IMR-90 (cell line): ENCODE data around the gene MAST3. TPM values are rescaled to one million over a fixed set of nuclear protein-coding genes. Genes with fewer than 3 reads are reported as not detected.

ENCODE experiments used
- ATAC-seq: fragments of 200-7000 bp; cut with Tn5 transposase; 2 replicates; pipeline ENCODE4 v1.9.1; 2020; ENCODE audit warnings: low read depth, mild to moderate bottlenecking, moderate library complexity
- BruUV-seq: library from RNA; stranded (reverse); fragments of 400-500 nt; replicated peaks from 2 replicates; lab custom pipeline; 2021; lab: Mats Ljungman, UMichigan
- CTCF ChIA-PET: fragments of 300-600 bp; formaldehyde crosslinking; extraction: SDS; loops from one replicate; lab custom pipeline; 2021; ENCODE audit warnings: antibody characterized with exemption; lab: Yijun Ruan, JAX
- POLR2A ChIA-PET: fragments of 300-600 bp; sonication (Branson Sonifier 250); formaldehyde crosslinking; loops from one replicate; lab custom pipeline; 2022; ENCODE audit warnings: antibody characterized with exemption; ENCODE audit not compliant: unreplicated experiment; lab: Charles Lee
- DNase-seq: peaks from one replicate; pipeline ENCODE4 v3.0.0; 2013
- H2AFZ ChIP-seq: replicated peaks from 2 replicates; pipeline ENCODE3; 2013; ENCODE audit warnings: low read length, mild to moderate bottlenecking; ENCODE audit not compliant: poor library complexity
- H2AK5ac ChIP-seq: 2 replicates; pipeline ENCODE4 v1.6.1; 2013; ENCODE audit warnings: low read depth, low read length, inconsistent platforms
- H2AK9ac ChIP-seq: replicated peaks from 2 replicates; pipeline ENCODE3; 2013; ENCODE audit warnings: mild to moderate bottlenecking, low read depth, low read length, moderate library complexity; ENCODE audit not compliant: poor library complexity
- H2BK120ac ChIP-seq: 2 replicates; pipeline ENCODE4 v1.6.1; 2013; ENCODE audit warnings: low read depth, low read length, inconsistent platforms
- H2BK15ac ChIP-seq: 3 replicates; pipeline ENCODE4 v1.6.1; 2013; ENCODE audit warnings: low read depth, low read length, inconsistent platforms
- H2BK20ac ChIP-seq: 2 replicates; pipeline ENCODE4 v1.6.1; 2013; ENCODE audit warnings: low read depth, mild to moderate bottlenecking, inconsistent platforms, low read length, moderate library complexity
- H2BK5ac ChIP-seq: 2 replicates; pipeline ENCODE4 v1.6.1; 2013; ENCODE audit warnings: mild to moderate bottlenecking, low read depth, low read length, inconsistent platforms; ENCODE audit not compliant: poor library complexity, severe bottlenecking
- H3K14ac ChIP-seq: replicated peaks from 2 replicates; pipeline ENCODE4 v1.6.1; 2013; ENCODE audit warnings: low read depth, low read length, inconsistent platforms
- H3K18ac ChIP-seq: 2 replicates; pipeline ENCODE4 v1.6.1; 2013; ENCODE audit warnings: low read depth, low read length, control low read depth
- H3K23ac ChIP-seq: 2 replicates; pipeline ENCODE4 v1.6.1; 2013; ENCODE audit warnings: low read depth, low read length, inconsistent platforms
- H3K27ac ChIP-seq: 2 replicates; pipeline ENCODE4 v1.5.1; 2013; ENCODE audit warnings: mild to moderate bottlenecking, control low read depth, low read length; ENCODE audit not compliant: insufficient read depth
- H3K27me3 ChIP-seq: 2 replicates; pipeline ENCODE4 v1.6.1; 2013; ENCODE audit warnings: low read length; ENCODE audit not compliant: control insufficient read depth, insufficient read depth
- H3K36me3 ChIP-seq: 2 replicates; pipeline ENCODE4 v1.6.1; 2013; ENCODE audit warnings: low read length, mixed read lengths; ENCODE audit not compliant: control insufficient read depth, insufficient read depth
- H3K4ac ChIP-seq: 2 replicates; pipeline ENCODE4 v1.6.1; 2013; ENCODE audit warnings: low read depth, low read length, inconsistent platforms
- H3K4me1 ChIP-seq: 2 replicates; pipeline ENCODE4 v1.6.1; 2013; ENCODE audit warnings: low read length, mixed read lengths; ENCODE audit not compliant: control insufficient read depth, insufficient read depth
- H3K4me2 ChIP-seq: 2 replicates; pipeline ENCODE4 v1.6.1; 2013; ENCODE audit warnings: low read depth, mild to moderate bottlenecking, control low read depth, low read length, moderate library complexity
- H3K4me3 ChIP-seq: 2 replicates; pipeline ENCODE4 v1.5.1; 2013; ENCODE audit warnings: low read depth, mild to moderate bottlenecking, control low read depth, low read length, moderate library complexity; ENCODE audit not compliant: insufficient read depth
- H3K56ac ChIP-seq: 2 replicates; pipeline ENCODE4 v1.6.1; 2013; ENCODE audit warnings: low read length, inconsistent platforms; ENCODE audit not compliant: insufficient read depth; ENCODE audit errors: extremely low read depth
- H3K79me1 ChIP-seq, 2 experiments: 2 replicates each; pipeline ENCODE4 v1.6.1; 2013; ENCODE audit warnings: low read length in 2 of 2, inconsistent platforms in 1 of 2, low read depth in 1 of 2
- H3K9ac ChIP-seq: 2 replicates; pipeline ENCODE4 v1.6.1; 2013; ENCODE audit warnings: low read depth, low read length, control low read depth
- H3K9me1 ChIP-seq: 2 replicates; pipeline ENCODE4 v1.6.1; 2013; ENCODE audit warnings: low read length, inconsistent platforms; ENCODE audit not compliant: insufficient read depth
- H3K9me3 ChIP-seq: 2 replicates; pipeline ENCODE4 v1.6.1; 2013; ENCODE audit warnings: low read length; ENCODE audit not compliant: control insufficient read depth, insufficient read depth
- H4K20me1 ChIP-seq: 2 replicates; pipeline ENCODE4 v1.6.1; 2013; ENCODE audit warnings: low read length, inconsistent platforms; ENCODE audit not compliant: insufficient read depth
- H4K5ac ChIP-seq: 2 replicates; pipeline ENCODE4 v1.6.1; 2013; ENCODE audit warnings: mild to moderate bottlenecking, low read depth, low read length, control low read depth
- H4K8ac ChIP-seq, 2 experiments: 2 replicates each; pipeline ENCODE4 v1.6.1; 2013; ENCODE audit warnings: low read depth in 2 of 2, low read length in 2 of 2, control low read depth in 1 of 2, inconsistent platforms in 1 of 2
- H4K91ac ChIP-seq: 2 replicates; pipeline ENCODE4 v1.6.1; 2013; ENCODE audit warnings: low read depth, low read length, inconsistent platforms; ENCODE audit not compliant: insufficient read depth
- BHLHE40 ChIP-seq: fragments of 150-350 bp; IDR thresholded peaks from 2 replicates; pipeline ENCODE4 v1.6.1; 2016; ENCODE audit warnings: mild to moderate bottlenecking, low read depth, low read length
- CEBPB ChIP-seq: IDR thresholded peaks from 2 replicates; pipeline ENCODE4 v1.6.1; 2012; ENCODE audit warnings: low read depth, low read length, improper control_type of control experiment
- CHD1 ChIP-seq: IDR thresholded peaks from 2 replicates; pipeline ENCODE4 v1.6.1; 2012; ENCODE audit warnings: low read depth, low read length, improper control_type of control experiment
- FOS ChIP-seq: fragments of 150-350 bp; IDR thresholded peaks from 2 replicates; pipeline ENCODE4 v1.6.1; 2016; ENCODE audit warnings: low read depth, low read length
- MAZ ChIP-seq: IDR thresholded peaks from 2 replicates; pipeline ENCODE4 v1.6.1; 2012; ENCODE audit warnings: low read depth, mild to moderate bottlenecking, low read length, improper control_type of control experiment, moderate library complexity, borderline replicate concordance
- MXI1 ChIP-seq: IDR thresholded peaks from 2 replicates; pipeline ENCODE4 v1.6.1; 2012; ENCODE audit warnings: low read depth, mild to moderate bottlenecking, low read length, moderate library complexity, borderline replicate concordance
- RAD21 ChIP-seq: IDR thresholded peaks from 2 replicates; pipeline ENCODE4 v1.6.1; 2012; ENCODE audit warnings: low read length, improper control_type of control experiment
- RCOR1 ChIP-seq: IDR thresholded peaks from 2 replicates; pipeline ENCODE4 v1.6.1; 2012; ENCODE audit warnings: mild to moderate bottlenecking, low read length, improper control_type of control experiment; ENCODE audit not compliant: insufficient replicate concordance
- RFX5 ChIP-seq: IDR thresholded peaks from 2 replicates; pipeline ENCODE4 v1.8.0; 2012; ENCODE audit warnings: low read depth, mild to moderate bottlenecking, low read length, moderate library complexity
- SMC3 ChIP-seq: fragments of 150-350 bp; IDR thresholded peaks from 2 replicates; pipeline ENCODE4 v1.6.1; 2016; ENCODE audit warnings: low read depth, mild to moderate bottlenecking, antibody characterized with exemption, low read length, moderate library complexity
- WGBS, 2 experiments: methylation state at CpG; one replicate each; pipeline versions ENCODE4 v1.1.5 to v1.1.7; 2013; ENCODE audit warnings: missing lambda C conversion rate in 2 of 2; ENCODE audit not compliant: insufficient read length in 1 of 2; ENCODE audit errors: extremely low coverage in 2 of 2; 5-methylcytosine and 5-hydroxymethylcytosine counted together
- dilution Hi-C: fragments of 300-500 bp; cut with HindIII; formaldehyde crosslinking; loops from one replicate; pipeline ENCODE4 v1.14.3; 2018; ENCODE audit warnings: low sequenced_read_pairs; ENCODE audit not compliant: unreplicated experiment
- in situ Hi-C: fragments of 300-500 bp; cut with MboI; formaldehyde crosslinking; loops from 3 replicates; pipeline ENCODE4 v1.14.3; 2019; ENCODE audit warnings: low sequenced_read_pairs, inconsistent platforms, mixed read lengths
- intact Hi-C: fragments of 100-400 bp; cut with micrococcal nuclease; formaldehyde crosslinking; loops from 2 replicates; pipeline ENCODE4 v1.10.0; 2022
- polyA plus RNA-seq, 3 experiments: library from polyadenylated mRNA; depleted of rRNA; stranded (reverse); fragments of >200 nt; gene quantifications; 2 replicates each; pipeline ENCODE4 v1.2.3, GENCODE V29; 2012; ENCODE audit warnings: low replicate concordance in 1 of 3
- total RNA-seq: library from RNA; depleted of rRNA; stranded (reverse); fragments of >200 nt; gene quantifications from 2 replicates; pipeline ENCODE4 v1.2.3, GENCODE V29; 2012

The MAST3 gene
- total and polyA plus RNA-seq, 2 of the 4 experiments (the other 2 are of a cell fraction): 1.3 to 4.3 TPM

GRCh38 chr19:18120127-18120526 lies 22.5 kb downstream of the MAST3 start:
- no TSS peak for BruUV-seq
- peaks cover 6% of the 10 kb centered on the region; the same call in 1 of the 2 replicates for H3K9me1 ChIP-seq
- no peak overlapping the region for H3K14ac ChIP-seq
- no peak overlapping the region for H3K9ac ChIP-seq
- in situ Hi-C loops: no loop called here
- dilution Hi-C loops: no loop called here
- no peak overlapping the region for H2AFZ ChIP-seq
- peaks cover 28% of the 10 kb centered on the region for H3K36me3 ChIP-seq
- no peaks in the 10 kb centered on the region for H3K9me3 ChIP-seq
- peaks cover 13% of the 10 kb centered on the region for H3K4me1 ChIP-seq
- H3K27me3 ChIP-seq: no peaks in the 10 kb centered on the region
- 60% methylated on average over 1 of the region's 1 CpG; no CpG with 5 or more reads in 1 of the 2 experiments for WGBS, 2 experiments
- H2BK120ac ChIP-seq: no peak overlapping the region
- TF ChIP-seq BHLHE40: no peak
- TF ChIP-seq RFX5: no peak
- no peak for TF ChIP-seq RCOR1
- TF ChIP-seq RAD21: no peak
- TF ChIP-seq SMC3: no peak
- no peak for TF ChIP-seq CHD1
- TF ChIP-seq FOS: no peak
- no peak for TF ChIP-seq MXI1
- TF ChIP-seq CEBPB: no peak
- no peak for TF ChIP-seq MAZ
- peaks cover 2% of the 10 kb centered on the region; the same call in 1 of the 2 replicates for H4K20me1 ChIP-seq
- no peak overlapping the region for H3K4me3 ChIP-seq
- no peak overlapping the region for H3K4ac ChIP-seq
- H2BK15ac ChIP-seq: no peak overlapping the region
- H2AK5ac ChIP-seq: no peak overlapping the region
- H2BK20ac ChIP-seq: no peak overlapping the region
- H3K18ac ChIP-seq: no peak overlapping the region
- no peak overlapping the region for H2AK9ac ChIP-seq
- peaks cover 6 to 14% of the 10 kb centered on the region in 2 experiments; a peak in 2 of 4 replicates for H3K79me1 ChIP-seq
- H4K8ac ChIP-seq: no peak overlapping the region
- H2BK5ac ChIP-seq: no peak overlapping the region
- no peak overlapping the region for H3K23ac ChIP-seq
- no peak for DNase-seq
- H3K56ac ChIP-seq: no peak overlapping the region
- ATAC-seq: no peak
- intact Hi-C loops: no loop called here
- H3K4me2 ChIP-seq: no peak overlapping the region
- CTCF ChIA-PET: no interaction called here
- no peak overlapping the region for H4K5ac ChIP-seq
- POLR2A ChIA-PET: no interaction called here
- H4K91ac ChIP-seq: no peak overlapping the region
- no peak overlapping the region for H3K27ac ChIP-seq
